HL-60/S4 (cell line): ENCODE measurements around the gene COG5.
"Not testable (repeated sequence)": the region's sequence is repeated elsewhere in the genome, so short reads cannot be mapped to it uniquely, and the experiment has no call there.

Experiments
- in situ Hi-C: fragments of 300-500 bp; cut with MboI; formaldehyde crosslinking; loops from 2 replicates; pipeline ENCODE4 v1.14.3; 2022; ENCODE audit warnings: low sequenced_read_pairs

The COG5 gene

GRCh38 chr7:107234436-107234835 lies 329.3 kb downstream of the COG5 start:
- in situ Hi-C loops = no loop called here

- in situ Hi-C loops = no loop called here
These were observed 329.7 kb downstream of the COG5 start for GRCh38 chr7:107233981-107234380.

DNA sequence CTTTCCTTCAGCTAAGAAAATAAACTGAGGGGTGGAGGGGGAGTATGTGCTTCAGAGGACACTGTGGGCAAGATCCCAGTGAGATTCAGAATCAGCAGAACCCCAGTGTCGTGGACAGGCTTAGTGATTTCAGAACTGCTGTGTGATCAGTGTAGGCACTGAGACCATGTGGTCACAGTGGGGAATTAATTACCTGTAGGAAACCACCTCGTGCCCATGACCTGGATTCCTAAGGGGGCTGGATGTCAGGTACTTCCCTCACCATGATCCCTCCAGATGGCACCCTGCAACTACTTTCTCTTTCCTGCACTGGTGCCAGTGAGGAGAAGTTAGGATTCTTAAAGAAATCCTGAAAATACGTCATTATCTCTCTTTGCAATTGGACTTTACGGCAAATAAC lies 330.5 kb downstream of the COG5 start:
- in situ Hi-C loops = no loop called here

DNA sequence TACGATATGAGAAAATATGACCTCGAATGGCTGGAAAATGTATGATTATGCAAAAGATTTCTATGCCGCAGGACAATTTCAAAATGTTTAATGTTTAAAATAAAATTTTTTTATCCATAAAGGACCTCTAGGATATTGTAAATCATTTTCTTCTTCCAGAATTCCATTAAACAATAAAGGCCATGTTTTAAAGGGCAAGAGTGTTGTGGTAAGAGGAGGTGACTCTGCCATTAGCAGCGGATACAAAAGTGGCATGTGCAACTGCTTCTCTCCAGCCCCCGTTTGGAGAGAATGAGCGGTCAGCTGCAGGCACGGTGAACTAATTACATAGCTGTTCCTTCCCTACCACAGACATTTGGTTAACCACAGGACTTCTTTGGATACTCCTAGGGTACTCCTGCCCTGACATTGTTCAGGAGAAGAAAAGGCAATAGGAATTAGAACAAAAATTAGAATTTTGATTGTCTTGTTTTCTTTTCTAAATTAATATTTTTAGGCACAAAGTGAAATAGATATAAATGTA lies 331.1 kb downstream of the COG5 start:
- in situ Hi-C loops = no loop called here

GRCh38 chr7:107230334-107230733 lies 333.4 kb downstream of the COG5 start:
- in situ Hi-C loops = no loop called here

DNA sequence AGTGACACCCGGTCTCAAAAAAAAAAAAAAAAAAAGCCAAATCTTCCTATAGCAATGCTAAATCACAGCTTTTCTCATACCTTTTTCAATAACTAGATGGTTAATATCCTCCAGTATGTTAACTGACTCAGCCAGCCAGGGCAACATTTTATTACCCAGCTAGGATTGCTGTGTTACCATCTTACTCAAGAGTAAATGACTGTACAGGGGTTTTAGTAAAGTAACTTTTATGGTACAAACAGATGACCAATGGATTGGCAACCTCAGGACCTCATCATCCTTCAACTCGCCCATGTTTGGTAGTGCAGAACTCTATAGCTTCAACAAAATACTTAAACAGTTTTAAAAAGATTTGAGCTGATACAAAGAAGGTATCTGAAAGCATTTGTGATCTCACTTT lies 335.4 kb downstream of the COG5 start:
- in situ Hi-C loops = no loop called here

- in situ Hi-C loops = no loop called here
These were observed 339.1 kb downstream of the COG5 start for GRCh38 chr7:107224374-107225223.

GRCh38 chr7:107220806-107221205 lies 342.9 kb downstream of the COG5 start:
- in situ Hi-C loops = not testable (repeated sequence)

DNA sequence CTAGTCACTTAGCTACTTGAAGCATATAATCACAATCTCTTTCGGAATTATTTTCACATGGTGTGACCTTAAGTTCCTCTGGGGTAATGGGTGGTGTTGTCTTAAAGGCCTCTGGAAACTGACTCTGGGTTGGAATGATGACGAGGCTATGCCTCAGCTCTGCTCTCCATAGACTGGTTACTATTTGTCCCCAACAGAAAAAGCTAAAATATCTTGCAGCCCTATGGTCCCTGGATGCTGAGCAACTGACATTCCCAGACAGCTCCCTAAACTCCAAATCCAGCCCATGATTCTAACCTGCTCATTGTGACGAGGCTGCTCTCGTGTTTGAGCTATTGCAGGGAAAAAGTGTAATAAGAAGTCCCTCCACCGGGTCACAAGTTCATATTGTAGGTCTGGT lies 343.4 kb downstream of the COG5 start:
- in situ Hi-C loops = no loop called here

- in situ Hi-C loops = no loop called here
These were observed 344.0 kb downstream of the COG5 start for GRCh38 chr7:107219563-107220244.

GRCh38 chr7:107213945-107214344 lies 349.8 kb downstream of the COG5 start:
- in situ Hi-C loops = no loop called here

- in situ Hi-C loops = no loop called here
These were observed 350.4 kb downstream of the COG5 start for GRCh38 chr7:107213193-107213788.

DNA sequence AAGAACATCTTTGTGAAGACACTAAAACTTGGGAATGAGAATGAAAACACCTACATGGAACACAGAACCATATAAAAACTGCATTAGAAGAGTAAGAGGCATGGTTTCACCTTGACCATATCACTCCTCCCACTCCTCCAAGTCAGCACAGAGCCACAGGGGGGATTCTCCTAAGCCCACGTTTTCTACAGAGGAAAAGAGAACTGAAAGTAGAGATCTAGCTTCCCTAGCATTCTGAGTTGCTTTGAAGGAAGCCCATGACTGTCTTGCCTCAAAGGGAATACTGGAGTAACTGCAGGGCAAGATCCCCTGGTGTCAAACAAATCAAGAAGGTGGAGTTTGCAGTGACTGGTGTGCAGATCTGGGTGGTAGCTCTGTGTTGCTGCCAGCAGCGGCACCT lies 351.0 kb downstream of the COG5 start:
- in situ Hi-C loops = no loop called here

DNA sequence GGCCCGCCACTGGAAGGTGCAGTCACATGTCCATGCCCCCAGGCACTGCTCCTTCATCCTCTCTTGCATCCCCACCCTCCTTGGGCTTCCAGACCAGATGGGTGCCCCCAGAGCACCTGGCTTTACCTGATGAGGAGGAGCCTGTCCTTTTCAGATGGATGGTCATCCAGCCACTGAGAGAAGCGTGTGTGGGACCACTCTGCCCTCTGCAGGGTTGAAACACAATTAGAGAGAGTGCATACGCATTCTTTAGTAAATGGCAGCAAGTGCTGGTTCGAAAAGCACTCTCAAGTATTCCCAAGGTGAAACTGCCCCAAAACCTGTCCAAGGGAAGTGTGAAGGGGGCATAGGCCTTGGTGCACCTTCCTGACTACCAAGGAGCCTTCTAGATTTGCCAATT lies 353.3 kb downstream of the COG5 start:
- in situ Hi-C loops = no loop called here

- in situ Hi-C loops = no loop called here
These were observed 354.2 kb downstream of the COG5 start for GRCh38 chr7:107209565-107209964.

DNA sequence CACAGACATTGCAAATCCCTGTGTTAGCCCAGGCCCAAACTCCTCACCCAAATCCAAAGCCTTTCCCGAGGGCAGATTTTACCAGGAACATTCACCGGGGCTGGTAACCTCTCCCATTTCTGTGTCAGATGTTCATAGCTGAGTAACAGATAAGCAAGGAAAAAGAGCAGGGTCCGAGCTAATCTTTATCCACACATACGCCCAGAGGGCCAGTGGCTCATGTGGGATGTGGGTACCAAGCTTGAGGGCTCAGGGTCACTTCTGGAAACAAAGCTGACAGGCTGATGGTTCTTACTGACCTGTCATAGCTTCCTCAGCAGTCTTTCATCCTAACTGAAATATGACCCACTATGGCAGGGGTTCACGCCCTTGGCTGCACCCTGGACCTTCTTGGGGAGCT lies 355.2 kb downstream of the COG5 start:
- in situ Hi-C loops = no loop called here

DNA sequence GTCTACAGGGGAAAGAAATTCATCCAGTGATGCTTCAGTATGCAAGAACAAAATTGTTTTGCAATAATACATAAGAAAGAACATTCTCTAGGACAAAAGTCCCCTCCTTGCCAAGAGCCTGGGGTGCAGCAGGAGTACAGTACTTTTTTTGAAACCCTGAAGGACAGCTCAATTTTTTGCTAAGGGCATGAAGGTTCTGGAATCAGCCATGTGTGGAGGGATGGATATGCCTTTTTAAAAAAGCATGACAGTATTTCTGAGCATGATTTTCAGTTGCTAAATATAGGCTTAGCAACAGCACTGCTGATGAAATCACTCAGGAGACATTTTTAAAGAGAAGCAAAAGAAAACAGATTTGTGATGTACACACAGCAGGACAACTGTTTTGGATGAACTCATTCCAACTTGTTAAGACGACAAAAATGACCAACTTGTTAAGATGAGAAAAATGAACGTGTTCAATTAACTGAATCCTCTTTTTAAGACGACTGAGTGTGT lies 355.6 kb downstream of the COG5 start:
- in situ Hi-C loops = no loop called here

DNA sequence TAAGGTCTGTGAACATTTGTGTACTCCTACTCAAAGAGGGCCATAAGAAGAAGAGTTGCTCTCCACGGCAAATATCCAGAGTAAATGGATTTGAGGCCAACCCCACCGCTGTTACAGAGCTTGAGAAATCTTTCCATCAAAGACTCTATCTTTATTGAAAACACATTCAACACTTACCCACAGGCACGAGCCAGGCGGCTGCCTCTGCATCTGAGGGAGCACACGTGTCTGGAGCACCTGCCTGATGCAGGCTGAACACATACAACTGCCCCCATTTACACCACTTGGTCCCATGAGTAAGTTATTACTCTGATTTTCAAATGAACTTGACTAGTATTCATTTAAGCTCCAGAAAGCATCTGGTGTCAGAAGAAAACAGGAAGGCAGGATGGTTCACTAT lies 356.3 kb downstream of the COG5 start:
- in situ Hi-C loops = no loop called here

DNA sequence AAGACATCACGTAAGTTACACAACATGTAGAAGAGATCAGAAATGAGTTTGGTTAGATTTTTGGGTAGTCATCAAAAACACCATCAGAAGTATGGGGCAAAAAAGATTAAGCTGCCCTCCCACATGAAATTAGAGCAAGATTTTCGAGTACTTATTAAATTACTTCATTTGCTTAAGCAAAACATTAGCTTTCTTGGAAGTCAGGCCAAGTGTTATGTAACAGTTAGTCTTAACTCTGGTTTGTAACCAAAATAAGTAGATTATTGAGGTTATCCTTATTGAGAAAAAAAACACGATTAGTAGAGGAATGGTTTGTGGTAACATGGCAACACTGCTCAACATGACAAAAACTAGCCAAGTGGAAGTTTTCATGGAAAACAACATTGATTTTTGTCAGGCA lies 357.0 kb downstream of the COG5 start:
- in situ Hi-C loops = no loop called here

- in situ Hi-C loops = no loop called here
These were observed 357.6 kb downstream of the COG5 start for GRCh38 chr7:107206136-107206535.

DNA sequence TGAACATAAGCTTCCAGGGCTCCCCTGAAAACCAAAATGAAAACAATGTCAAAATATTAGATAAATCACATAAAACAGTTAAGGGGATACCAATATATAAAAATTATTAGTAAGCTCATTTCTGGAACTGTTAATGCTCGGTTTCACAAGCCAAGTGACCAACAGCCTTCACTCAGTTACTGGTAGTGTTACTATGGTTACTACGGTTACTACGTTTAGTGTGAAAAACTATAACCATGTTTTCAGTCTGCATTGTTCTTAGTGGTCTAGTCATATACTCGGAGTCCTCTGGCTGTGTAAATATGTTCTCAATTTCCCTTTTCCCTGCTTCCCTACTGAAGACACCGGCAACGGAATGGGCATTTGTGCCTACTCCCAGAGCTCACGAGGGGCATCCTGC lies 360.1 kb downstream of the COG5 start:
- in situ Hi-C loops = no loop called here
